Uterus (tissue), 4 donors: Measurements from ENCODE around the gene SLC16A12. TPM values are rescaled to one million over a fixed set of nuclear protein-coding genes. Genes with fewer than 3 reads are reported as not detected.

Source experiments
- DNase-seq, 2 donors: peaks; one replicate each; pipeline ENCODE4 v3.0.0-alpha.2; 2019 to 2020
- H3K27ac ChIP-seq, 2 donors: fragments of 200-600 bp; sonication (generic); 1 replicate in 1 of 2; 2 replicates in 1 of 2; pipeline ENCODE4 v1.5.1; 2016 to 2018
- H3K27me3 ChIP-seq, 2 donors: fragments of 200-600 bp; sonication (generic); one replicate each; pipeline ENCODE4 v1.5.1; 2018 to 2019; ENCODE audit warnings: control low read depth in 1 of 2
- H3K36me3 ChIP-seq, 2 donors: fragments of 200-600 bp; sonication (generic); one replicate each; pipeline ENCODE4 v1.5.1; 2019; ENCODE audit warnings: control low read depth in 1 of 2
- H3K4me1 ChIP-seq, 2 donors: fragments of 200-600 bp; sonication (generic); one replicate each; pipeline ENCODE4 v1.5.1; 2018 to 2019; ENCODE audit warnings: control low read depth in 1 of 2
- H3K4me3 ChIP-seq, 2 donors: fragments of 200-600 bp; sonication (generic); 1 replicate in 1 of 2; 2 replicates in 1 of 2; pipeline ENCODE4 v1.5.1; 2018 to 2019; ENCODE audit warnings: mild to moderate bottlenecking in 1 of 2
- H3K9me3 ChIP-seq, 2 donors: fragments of 200-600 bp; sonication (generic); one replicate each; pipeline ENCODE4 v1.5.1; 2019; ENCODE audit warnings: control low read depth in 1 of 2
- POLR2A ChIP-seq, 2 donors: fragments of 450-650 bp; IDR thresholded peaks; one replicate each; pipeline ENCODE4 v1.6.1; 2016; ENCODE audit warnings: antibody characterized with exemption in 2 of 2, mild to moderate bottlenecking in 1 of 2, moderate library complexity in 1 of 2
- intact Hi-C: fragments of 100-400 bp; cut with DNase I; formaldehyde crosslinking; loops from one replicate; pipeline ENCODE4 v1.15.1; 2023; ENCODE audit warnings: low total_unique reads
- total RNA-seq, 4 donors: library from RNA; depleted of rRNA in 3 of 4; stranded (reverse); fragments of >200 nt in 3 of 4; gene quantifications; one replicate each; pipeline versions ENCODE4 v1.1.0 to v1.2.4, GENCODE V29; 2014 to 2023
- TF ChIP-seq, protein P1 (sequence below), 4 experiments: fragments of 200-600 bp in 2 of 4; fragments of 450-650 bp in 2 of 4; sonication (generic) in 2 of 4; IDR thresholded peaks; one replicate each; pipeline ENCODE4 v1.5.1; 2016 to 2019; ENCODE audit warnings: antibody characterized with exemption in 4 of 4, mild to moderate bottlenecking in 2 of 4, moderate library complexity in 1 of 4
- donor health status: DM: yes; HTN: yes; CAD: no.

Gene SLC16A12
- total RNA-seq, 4 donors from 2014 or later: 0.26 to 7.4 (median 0.51) TPM

GRCh38 chr10:89526358-89526757 lies 9.0 kb downstream of the SLC16A12 start:
- H3K9me3 ChIP-seq: no peaks in the 10 kb centered on the region
- TF ChIP-seq POLR2A (IDR thresholded peaks at IDR 0.05): no peak
- DNase-seq: no peak

GRCh38 chr10:89525556-89525955 lies 9.8 kb downstream of the SLC16A12 start:
- Histone ChIP-seq H3K4me1 (no peaks in the 10 kb centered on the region), H3K36me3 (no peaks in the 10 kb centered on the region), H3K9me3 (no peaks in the 10 kb centered on the region), H3K4me3 (no peak overlapping the region), H3K27ac (no peak overlapping the region), H3K27me3 (no peaks in the 10 kb centered on the region)
- DNase-seq: no peak
- TF ChIP-seq, protein P1, sequence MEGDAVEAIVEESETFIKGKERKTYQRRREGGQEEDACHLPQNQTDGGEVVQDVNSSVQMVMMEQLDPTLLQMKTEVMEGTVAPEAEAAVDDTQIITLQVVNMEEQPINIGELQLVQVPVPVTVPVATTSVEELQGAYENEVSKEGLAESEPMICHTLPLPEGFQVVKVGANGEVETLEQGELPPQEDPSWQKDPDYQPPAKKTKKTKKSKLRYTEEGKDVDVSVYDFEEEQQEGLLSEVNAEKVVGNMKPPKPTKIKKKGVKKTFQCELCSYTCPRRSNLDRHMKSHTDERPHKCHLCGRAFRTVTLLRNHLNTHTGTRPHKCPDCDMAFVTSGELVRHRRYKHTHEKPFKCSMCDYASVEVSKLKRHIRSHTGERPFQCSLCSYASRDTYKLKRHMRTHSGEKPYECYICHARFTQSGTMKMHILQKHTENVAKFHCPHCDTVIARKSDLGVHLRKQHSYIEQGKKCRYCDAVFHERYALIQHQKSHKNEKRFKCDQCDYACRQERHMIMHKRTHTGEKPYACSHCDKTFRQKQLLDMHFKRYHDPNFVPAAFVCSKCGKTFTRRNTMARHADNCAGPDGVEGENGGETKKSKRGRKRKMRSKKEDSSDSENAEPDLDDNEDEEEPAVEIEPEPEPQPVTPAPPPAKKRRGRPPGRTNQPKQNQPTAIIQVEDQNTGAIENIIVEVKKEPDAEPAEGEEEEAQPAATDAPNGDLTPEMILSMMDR (IDR thresholded peaks at IDR 0.05): no peak
- intact Hi-C loops: no loop called here

More at GRCh38 chr10:89526358-89526757, 9.0 kb downstream of the SLC16A12 start:
- Histone ChIP-seq H3K4me3 (no peak overlapping the region), H3K4me1 (no peaks in the 10 kb centered on the region), H3K27ac (peak overlapping the region in 1 of 2 donors; percentile 21), H3K36me3 (no peaks in the 10 kb centered on the region), H3K27me3 (peaks cover 0 to under 1% of the 10 kb centered on the region in 2 donors)
- intact Hi-C loops: no loop called here

DNA sequence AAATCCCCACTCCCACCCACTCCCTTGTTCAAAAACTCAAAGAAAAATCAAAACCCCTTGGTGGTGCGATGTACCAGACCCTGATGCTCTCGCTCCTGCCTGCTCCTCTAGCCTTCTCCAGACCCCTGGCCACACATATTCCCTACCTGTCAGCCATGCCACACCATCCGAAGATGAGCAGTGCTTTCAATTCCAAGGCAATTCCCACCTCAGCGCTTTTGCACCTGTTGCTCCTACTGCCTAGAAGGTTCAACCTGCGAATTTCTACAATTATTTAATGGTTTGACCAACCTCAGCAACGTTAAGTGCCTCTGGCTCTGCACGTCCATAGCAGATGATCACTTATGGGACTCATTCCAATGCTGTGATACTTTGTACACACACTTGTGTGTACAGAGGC lies 11.1 kb downstream of the SLC16A12 start:
- Histone ChIP-seq H3K4me3 (no peak overlapping the region), H3K27ac (no peak overlapping the region), H3K27me3 (no peaks in the 10 kb centered on the region), H3K36me3 (no peaks in the 10 kb centered on the region), H3K4me1 (no peaks in the 10 kb centered on the region), H3K9me3 (no peaks in the 10 kb centered on the region)
- TF ChIP-seq, protein P1 (IDR thresholded peaks at IDR 0.05): no peak
- TF ChIP-seq POLR2A (IDR thresholded peaks at IDR 0.05): no peak
- DNase-seq: no peak
- intact Hi-C loops: no loop called here

DNA sequence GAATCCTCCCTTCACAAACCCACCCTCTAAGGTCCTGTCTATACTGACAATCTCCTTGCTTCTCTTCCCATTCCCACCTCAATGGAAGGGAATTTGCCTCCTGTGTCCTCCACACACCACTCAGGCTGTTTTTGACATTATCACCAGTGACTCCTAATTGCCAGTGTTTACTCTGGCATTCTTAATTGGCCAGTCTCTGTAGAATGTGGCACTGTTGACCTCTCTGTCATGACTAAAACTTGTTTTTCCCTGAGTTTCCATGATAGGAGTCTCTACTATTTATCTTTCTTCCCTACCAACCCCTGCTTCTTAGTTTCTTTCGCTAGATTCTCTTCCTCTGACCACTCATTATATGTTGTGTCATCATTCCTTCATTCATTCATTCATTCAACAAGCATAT lies 12.1 kb downstream of the SLC16A12 start:
- H3K27me3 ChIP-seq: no peaks in the 10 kb centered on the region
- no peak overlapping the region for H3K4me3 ChIP-seq
- no peak for DNase-seq
- intact Hi-C loops: no loop called here
- no peaks in the 10 kb centered on the region for H3K9me3 ChIP-seq
- H3K36me3 ChIP-seq: no peaks in the 10 kb centered on the region
- no peak for TF ChIP-seq POLR2A (IDR thresholded peaks at IDR 0.05)
- TF ChIP-seq, protein P1 (IDR thresholded peaks at IDR 0.05): no peak
- no peak overlapping the region for H3K27ac ChIP-seq
- no peaks in the 10 kb centered on the region for H3K4me1 ChIP-seq

DNA sequence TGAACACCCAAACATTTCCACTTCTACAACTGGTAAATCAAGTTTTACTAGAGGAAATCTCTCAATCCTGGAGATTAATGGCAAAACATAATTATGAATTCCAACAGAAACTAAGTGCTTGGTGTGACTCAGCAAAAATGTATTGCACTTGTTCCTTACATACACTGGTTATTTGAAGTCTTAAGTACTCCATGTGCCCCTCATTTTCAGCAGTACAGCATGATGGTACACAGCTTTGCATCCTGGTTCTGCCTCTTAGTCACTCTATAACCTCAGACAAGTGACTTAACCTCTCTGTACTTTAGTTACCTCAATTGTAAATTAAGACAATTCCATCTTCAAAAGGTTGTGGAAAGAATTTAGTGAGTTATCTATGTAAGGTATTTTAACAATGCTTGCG lies 12.9 kb downstream of the SLC16A12 start:
- Histone ChIP-seq H3K4me1 (no peaks in the 10 kb centered on the region), H3K36me3 (no peaks in the 10 kb centered on the region), H3K9me3 (no peaks in the 10 kb centered on the region), H3K4me3 (no peak overlapping the region), H3K27ac (no peak overlapping the region), H3K27me3 (no peaks in the 10 kb centered on the region)
- no peak for DNase-seq
- TF ChIP-seq, protein P1 (IDR thresholded peaks at IDR 0.05): no peak
- TF ChIP-seq POLR2A (IDR thresholded peaks at IDR 0.05): no peak
- intact Hi-C loops: no loop called here

- H3K9me3 ChIP-seq: no peaks in the 10 kb centered on the region
- no peak overlapping the region for H3K4me3 ChIP-seq
- TF ChIP-seq, protein P1 (IDR thresholded peaks at IDR 0.05): no peak
- TF ChIP-seq POLR2A (IDR thresholded peaks at IDR 0.05): no peak
- H3K36me3 ChIP-seq: no peaks in the 10 kb centered on the region
- no peaks in the 10 kb centered on the region for H3K4me1 ChIP-seq
- no peak for DNase-seq
- intact Hi-C loops: no loop called here
- no peaks in the 10 kb centered on the region for H3K27me3 ChIP-seq
- peak overlapping the region in 1 of 2 donors; percentile 52 for H3K27ac ChIP-seq
Observed at GRCh38 chr10:89521368-89521767, 14.0 kb downstream of the SLC16A12 start.
